HAP-1 (cell line): ENCODE results near the gene TFRC.
"Not testable (repeated sequence)": the region's sequence is repeated elsewhere in the genome, so short reads cannot be mapped to it uniquely, and the experiment has no call there.

ENCODE experiments used
- DNase-seq, 2 experiments: peaks; one replicate each; pipeline ENCODE4 v3.0.0-alpha.2; 2016 to 2020; ENCODE audit warnings: low spot score in 2 of 2
- H3K27me3 ChIP-seq: fragments of 250-450 bp; sonication (Bioruptor Pico); 2 replicates; pipeline ENCODE4 v1.5.1; 2020; ENCODE audit warnings: low read depth, mild to moderate bottlenecking, moderate library complexity
- H3K36me3 ChIP-seq: fragments of 250-450 bp; sonication (Bioruptor Pico); replicated peaks from 2 replicates; pipeline ENCODE4 v1.5.1; 2020; ENCODE audit warnings: mild to moderate bottlenecking
- H3K4me1 ChIP-seq: fragments of 250-450 bp; sonication (Bioruptor Pico); 2 replicates; pipeline ENCODE4 v1.5.1; 2020; ENCODE audit warnings: mild to moderate bottlenecking
- H3K4me3 ChIP-seq: fragments of 250-450 bp; sonication (Bioruptor Pico); 2 replicates; pipeline ENCODE4 v1.5.1; 2020; ENCODE audit warnings: mild to moderate bottlenecking, moderate library complexity
- H3K9me3 ChIP-seq: fragments of 250-450 bp; sonication (Bioruptor Pico); 2 replicates; pipeline ENCODE4 v1.5.1; 2020; ENCODE audit warnings: mild to moderate bottlenecking, moderate library complexity
- in situ Hi-C: fragments of 300-500 bp; cut with MboI; formaldehyde crosslinking; loops from 3 replicates; pipeline ENCODE4 v1.14.3; 2020; ENCODE audit warnings: low sequenced_read_pairs, inconsistent platforms, mixed read lengths

TFRC gene

GRCh38 chr3:196000360-196000950 lies 81.4 kb downstream of the TFRC start:
- H3K4me3 ChIP-seq, H3K4me1 ChIP-seq, in situ Hi-C loops, H3K36me3 ChIP-seq, H3K27me3 ChIP-seq, H3K9me3 ChIP-seq, DNase-seq: not testable (repeated sequence)

- H3K4me3 ChIP-seq: no peak overlapping the region
- H3K4me1 ChIP-seq: no peaks in the 10 kb centered on the region
- H3K9me3 ChIP-seq: no peaks in the 10 kb centered on the region
- DNase-seq: no peak
- in situ Hi-C loops: no loop called here
- no peaks in the 10 kb centered on the region for H3K36me3 ChIP-seq
- H3K27me3 ChIP-seq: no peaks in the 10 kb centered on the region
Measured at GRCh38 chr3:195999896-196000295, 82.0 kb downstream of the TFRC start.
